Stomach (tissue), 4 donors: ENCODE results near the gene JPH2.

Experiments used
- CTCF ChIP-seq, 7 experiments: fragments of 450-650 bp in 4 of 7; fragments of 200-600 bp in 3 of 7; sonication (generic) in 3 of 7; IDR thresholded peaks; one replicate each; pipeline ENCODE4 v1.5.1; 2016 to 2019; ENCODE audit warnings: antibody characterized with exemption in 7 of 7, control low read depth in 2 of 7, mild to moderate bottlenecking in 1 of 7
- POLR2A ChIP-seq, 4 donors: fragments of 450-650 bp; IDR thresholded peaks; one replicate each; pipeline ENCODE4 v1.6.1; 2016; ENCODE audit warnings: antibody characterized with exemption in 4 of 4, control low read depth in 2 of 4, mild to moderate bottlenecking in 1 of 4, moderate library complexity in 1 of 4
- POLR2AphosphoS5 ChIP-seq, 3 donors: sonication (generic); formaldehyde crosslinking; IDR thresholded peaks; one replicate each; pipeline ENCODE4 v1.6.1; 2016; ENCODE audit warnings: antibody characterized with exemption in 3 of 3

- TF ChIP-seq POLR2A (IDR thresholded peaks at IDR 0.05) (no peak), POLR2AphosphoS5 (IDR thresholded peaks at IDR 0.05) (no peak), CTCF (IDR thresholded peaks at IDR 0.05) (no peak)
Observed at GRCh38 chr20:44160133-44160532, 26.9 kb downstream of the JPH2 start.
